ENCODE results near the gene RAD51C.
A peak's percentile ranks its signal among the peaks of the same experiment; 100 is the strongest.
"Not testable (repeated sequence)": the region's sequence is repeated elsewhere in the genome, so short reads cannot be mapped to it uniquely, and the experiment has no call there.

RAD51C gene

GRCh38 chr17:58734040-58734439 lies 41.6 kb downstream of the RAD51C start:
- Histone ChIP-seq H3K4ac (ENCODE audit: low read depth, low read length) (no peak overlapping the region), H4K8ac (ENCODE audit: low read depth, low read length) (no peak overlapping the region), H3K27me3 (ENCODE audit: insufficient read depth, low read length, poor library complexity) (no peaks in the 10 kb centered on the region), H3K4me2 (ENCODE audit: low read length) (no peak overlapping the region), H3K36me3 (ENCODE audit: control insufficient read depth, insufficient read depth, low read length) (no peaks in the 10 kb centered on the region), H3K4me1 (ENCODE audit: control insufficient read depth, low read depth, low read length) (no peaks in the 10 kb centered on the region), H2BK120ac (ENCODE audit: low read depth, low read length) (no peak overlapping the region), H4K5ac (ENCODE audit: low read length) (no peak overlapping the region), H2AK5ac (ENCODE audit: low read length) (no peak overlapping the region), H3K4me3 (ENCODE audit: low read length) (no peak overlapping the region), H3K18ac (ENCODE audit: low read length) (no peak overlapping the region), H3K23ac (ENCODE audit: low read length) (no peak overlapping the region), H3K27ac (ENCODE audit: low read depth, low read length) (no peak overlapping the region), H3K9ac (ENCODE audit: low read length) (no peak overlapping the region), H2BK5ac (ENCODE audit: low read length) (no peak overlapping the region), H2BK15ac (replicated peaks; ENCODE audit: low read depth) (no peak overlapping the region), H3K79me1 (ENCODE audit: low read length) (no peaks in the 10 kb centered on the region), H3K79me2 (ENCODE audit: control insufficient read depth, insufficient read depth, low read length) (no peaks in the 10 kb centered on the region), H3K56ac (ENCODE audit: low read length) (no peak overlapping the region)
- WGBS (ENCODE audit: extremely low coverage, insufficient coverage, low lambda C conversion rate): no CpG with 5 or more reads among the region's 3 CpGs
- no peak for DNase-seq

- no peak overlapping the region for H4K5ac ChIP-seq (ENCODE audit: low read length)
- no peak overlapping the region for H3K9ac ChIP-seq (ENCODE audit: low read length)
- no peak overlapping the region for H2BK5ac ChIP-seq (ENCODE audit: low read length)
- H4K8ac ChIP-seq (ENCODE audit: low read depth, low read length): no peak overlapping the region
- H3K27me3 ChIP-seq (ENCODE audit: insufficient read depth, low read length, poor library complexity): no peaks in the 10 kb centered on the region
- H3K27ac ChIP-seq (ENCODE audit: low read depth, low read length): no peak overlapping the region
- no peak overlapping the region for H3K4me3 ChIP-seq (ENCODE audit: low read length)
- no peak overlapping the region for H3K4ac ChIP-seq (ENCODE audit: low read depth, low read length)
- H3K4me1 ChIP-seq (ENCODE audit: control insufficient read depth, low read depth, low read length): no peaks in the 10 kb centered on the region
- no peak for DNase-seq
- H3K79me1 ChIP-seq (ENCODE audit: low read length): no peaks in the 10 kb centered on the region
- no CpG with 5 or more reads among the region's 3 CpGs for WGBS (ENCODE audit: extremely low coverage, insufficient coverage, low lambda C conversion rate)
- H3K36me3 ChIP-seq (ENCODE audit: control insufficient read depth, insufficient read depth, low read length): no peaks in the 10 kb centered on the region
- H2BK120ac ChIP-seq (ENCODE audit: low read depth, low read length): no peak overlapping the region
- no peak overlapping the region for H3K18ac ChIP-seq (ENCODE audit: low read length)
- H2BK15ac ChIP-seq (replicated peaks; ENCODE audit: low read depth): no peak overlapping the region
- no peaks in the 10 kb centered on the region for H3K79me2 ChIP-seq (ENCODE audit: control insufficient read depth, insufficient read depth, low read length)
- no peak overlapping the region for H3K23ac ChIP-seq (ENCODE audit: low read length)
- no peak overlapping the region for H2AK5ac ChIP-seq (ENCODE audit: low read length)
- no peak overlapping the region for H3K56ac ChIP-seq (ENCODE audit: low read length)
- H3K4me2 ChIP-seq (ENCODE audit: low read length): no peak overlapping the region
Observed at GRCh38 chr17:58734811-58735210, 42.4 kb downstream of the RAD51C start.

GRCh38 chr17:58741121-58741625 lies 48.8 kb downstream of the RAD51C start:
- Histone ChIP-seq H3K4me1 (ENCODE audit: control insufficient read depth, low read depth, low read length) (no peaks in the 10 kb centered on the region), H4K8ac (ENCODE audit: low read depth, low read length) (no peak overlapping the region), H2AK5ac (ENCODE audit: low read length) (no peak overlapping the region), H3K56ac (ENCODE audit: low read length) (no peak overlapping the region), H3K4me3 (ENCODE audit: low read length) (no peak overlapping the region), H3K27ac (ENCODE audit: low read depth, low read length) (no peak overlapping the region), H2BK120ac (ENCODE audit: low read depth, low read length) (no peak overlapping the region), H3K4ac (ENCODE audit: low read depth, low read length) (no peak overlapping the region), H3K79me2 (ENCODE audit: control insufficient read depth, insufficient read depth, low read length) (no peaks in the 10 kb centered on the region), H2BK15ac (replicated peaks; ENCODE audit: low read depth) (no peak overlapping the region), H3K36me3 (ENCODE audit: control insufficient read depth, insufficient read depth, low read length) (no peaks in the 10 kb centered on the region), H3K18ac (ENCODE audit: low read length) (no peak overlapping the region), H3K9ac (ENCODE audit: low read length) (no peak overlapping the region), H3K23ac (ENCODE audit: low read length) (no peak overlapping the region), H3K79me1 (ENCODE audit: low read length) (no peaks in the 10 kb centered on the region), H3K4me2 (ENCODE audit: low read length) (no peak overlapping the region), H3K27me3 (ENCODE audit: insufficient read depth, low read length, poor library complexity) (no peaks in the 10 kb centered on the region), H4K5ac (ENCODE audit: low read length) (no peak overlapping the region), H2BK5ac (ENCODE audit: low read length) (no peak overlapping the region)
- peak; percentile 4 for DNase-seq
- no CpG with 5 or more reads among the region's 8 CpGs for WGBS (ENCODE audit: extremely low coverage, insufficient coverage, low lambda C conversion rate)

GRCh38 chr17:58747674-58748073 lies 55.3 kb downstream of the RAD51C start:
- no peak overlapping the region for H3K4me3 ChIP-seq (ENCODE audit: low read length)
- no peak overlapping the region for H3K18ac ChIP-seq (ENCODE audit: low read length)
- no peak overlapping the region for H4K5ac ChIP-seq (ENCODE audit: low read length)
- no peak overlapping the region for H2BK15ac ChIP-seq (replicated peaks; ENCODE audit: low read depth)
- no peak overlapping the region for H3K4me2 ChIP-seq (ENCODE audit: low read length)
- H3K4me1 ChIP-seq (ENCODE audit: control insufficient read depth, low read depth, low read length): no peaks in the 10 kb centered on the region
- H2AK5ac ChIP-seq (ENCODE audit: low read length): no peak overlapping the region
- no peak for DNase-seq
- H3K27me3 ChIP-seq (ENCODE audit: insufficient read depth, low read length, poor library complexity): no peaks in the 10 kb centered on the region
- no peaks in the 10 kb centered on the region for H3K79me1 ChIP-seq (ENCODE audit: low read length)
- H3K23ac ChIP-seq (ENCODE audit: low read length): no peak overlapping the region
- H3K79me2 ChIP-seq (ENCODE audit: control insufficient read depth, insufficient read depth, low read length): no peaks in the 10 kb centered on the region
- no peak overlapping the region for H3K9ac ChIP-seq (ENCODE audit: low read length)
- H3K4ac ChIP-seq (ENCODE audit: low read depth, low read length): no peak overlapping the region
- H2BK120ac ChIP-seq (ENCODE audit: low read depth, low read length): no peak overlapping the region
- WGBS (ENCODE audit: extremely low coverage, insufficient coverage, low lambda C conversion rate): no CpG with 5 or more reads among the region's 1 CpG
- H4K8ac ChIP-seq (ENCODE audit: low read depth, low read length): no peak overlapping the region
- H3K27ac ChIP-seq (ENCODE audit: low read depth, low read length): no peak overlapping the region
- H3K56ac ChIP-seq (ENCODE audit: low read length): no peak overlapping the region
- no peak overlapping the region for H2BK5ac ChIP-seq (ENCODE audit: low read length)
- no peaks in the 10 kb centered on the region for H3K36me3 ChIP-seq (ENCODE audit: control insufficient read depth, insufficient read depth, low read length)

GRCh38 chr17:58749627-58750026 lies 57.2 kb downstream of the RAD51C start:
- not testable (repeated sequence) for H3K4me3 ChIP-seq (ENCODE audit: low read length); H4K5ac ChIP-seq (ENCODE audit: low read length); H3K27ac ChIP-seq (ENCODE audit: low read depth, low read length); H3K4me1 ChIP-seq (ENCODE audit: control insufficient read depth, low read depth, low read length); H3K4ac ChIP-seq (ENCODE audit: low read depth, low read length); H2BK15ac ChIP-seq (replicated peaks; ENCODE audit: low read depth); H3K79me1 ChIP-seq (ENCODE audit: low read length); DNase-seq; H4K8ac ChIP-seq (ENCODE audit: low read depth, low read length); H3K36me3 ChIP-seq (ENCODE audit: control insufficient read depth, insufficient read depth, low read length); H3K27me3 ChIP-seq (ENCODE audit: insufficient read depth, low read length, poor library complexity); H3K4me2 ChIP-seq (ENCODE audit: low read length); H3K56ac ChIP-seq (ENCODE audit: low read length); H3K9ac ChIP-seq (ENCODE audit: low read length); H2AK5ac ChIP-seq (ENCODE audit: low read length); H3K23ac ChIP-seq (ENCODE audit: low read length); H3K18ac ChIP-seq (ENCODE audit: low read length); H2BK120ac ChIP-seq (ENCODE audit: low read depth, low read length); H2BK5ac ChIP-seq (ENCODE audit: low read length); H3K79me2 ChIP-seq (ENCODE audit: control insufficient read depth, insufficient read depth, low read length)

- Histone ChIP-seq H3K4ac (ENCODE audit: low read depth, low read length) (no peak overlapping the region), H3K36me3 (ENCODE audit: control insufficient read depth, insufficient read depth, low read length) (no peaks in the 10 kb centered on the region), H2BK120ac (ENCODE audit: low read depth, low read length) (no peak overlapping the region), H3K79me2 (ENCODE audit: control insufficient read depth, insufficient read depth, low read length) (no peaks in the 10 kb centered on the region), H3K4me1 (ENCODE audit: control insufficient read depth, low read depth, low read length) (peaks cover 2% of the 10 kb centered on the region), H3K18ac (ENCODE audit: low read length) (no peak overlapping the region), H3K56ac (ENCODE audit: low read length) (no peak overlapping the region), H3K79me1 (ENCODE audit: low read length) (no peaks in the 10 kb centered on the region), H3K27me3 (ENCODE audit: insufficient read depth, low read length, poor library complexity) (peaks cover 6% of the 10 kb centered on the region), H4K5ac (ENCODE audit: low read length) (no peak overlapping the region), H2BK15ac (replicated peaks; ENCODE audit: low read depth) (no peak overlapping the region), H3K27ac (ENCODE audit: low read depth, low read length) (no peak overlapping the region), H3K9ac (ENCODE audit: low read length) (no peak overlapping the region), H2AK5ac (ENCODE audit: low read length) (no peak overlapping the region), H2BK5ac (ENCODE audit: low read length) (no peak overlapping the region), H3K23ac (ENCODE audit: low read length) (no peak overlapping the region), H4K8ac (ENCODE audit: low read depth, low read length) (no peak overlapping the region), H3K4me2 (ENCODE audit: low read length) (no peak overlapping the region), H3K4me3 (ENCODE audit: low read length) (no peak overlapping the region)
- no peak for DNase-seq
- WGBS (ENCODE audit: extremely low coverage, insufficient coverage, low lambda C conversion rate): no CpG with 5 or more reads among the region's 2 CpGs
Observed at GRCh38 chr17:58753026-58753425, 60.6 kb downstream of the RAD51C start.

All from mesendoderm (in vitro differentiated cells).